SK-N-SH treated with all-trans-retinoic acid at 6 μM for 48 hours (cell line): Measurements from ENCODE around the gene HOXD11.

ENCODE experiments used
- ATAC-seq: fragments of 200-7000 bp; cut with Tn5 transposase; 3 replicates; pipeline ENCODE4 v1.9.1; 2020; ENCODE audit warnings: mild to moderate bottlenecking, moderate library complexity
- ARNTL ChIP-seq: fragments of 450-650 bp; formaldehyde crosslinking; IDR thresholded peaks from 2 replicates; pipeline ENCODE4 v1.5.0; 2020; ENCODE audit warnings: low read depth, mild to moderate bottlenecking, moderate library complexity, borderline replicate concordance
- BACH2 ChIP-seq: fragments of 250-450 bp; sonication (Bioruptor Pico); IDR thresholded peaks from 2 replicates; pipeline ENCODE4 v1.9.0; 2021; ENCODE audit warnings: mild to moderate bottlenecking, borderline replicate concordance
- CSDC2 ChIP-seq: fragments of 250-450 bp; sonication (Bioruptor Pico); IDR thresholded peaks from 2 replicates; pipeline ENCODE4 v1.5.0; 2020; ENCODE audit warnings: mild to moderate bottlenecking, moderate library complexity
- ESRRG ChIP-seq: fragments of 250-450 bp; sonication (Bioruptor Pico); IDR thresholded peaks from 2 replicates; pipeline ENCODE4 v1.6.1; 2021; ENCODE audit warnings: mild to moderate bottlenecking
- GLIS3 ChIP-seq: fragments of 250-450 bp; sonication (Bioruptor Pico); IDR thresholded peaks from 2 replicates; pipeline ENCODE4 v1.5.0; 2020; ENCODE audit warnings: mild to moderate bottlenecking, moderate library complexity
- ISL1 ChIP-seq: fragments of 250-450 bp; sonication (Bioruptor Pico); IDR thresholded peaks from 2 replicates; pipeline ENCODE4 v2.1.2; 2022; ENCODE audit warnings: mild to moderate bottlenecking, moderate library complexity
- OSR1 ChIP-seq: fragments of 250-450 bp; sonication (Bioruptor Pico); IDR thresholded peaks from 2 replicates; pipeline ENCODE4 v1.8.0; 2022; ENCODE audit warnings: moderate library complexity, mild to moderate bottlenecking, inconsistent platforms
- RARB ChIP-seq: fragments of 250-450 bp; sonication (Bioruptor Pico); IDR thresholded peaks from 2 replicates; pipeline ENCODE4 v1.8.0; 2021; ENCODE audit warnings: mild to moderate bottlenecking, moderate library complexity
- SNAI2 ChIP-seq: fragments of 250-450 bp; sonication (Bioruptor Pico); IDR thresholded peaks from 2 replicates; pipeline ENCODE4 v1.5.0; 2020; ENCODE audit warnings: mild to moderate bottlenecking, moderate library complexity
- TCF4 ChIP-seq: fragments of 250-450 bp; sonication (Bioruptor Pico); IDR thresholded peaks from 2 replicates; pipeline ENCODE4 v1.8.0; 2021; ENCODE audit warnings: mild to moderate bottlenecking, moderate library complexity, borderline replicate concordance
- TOX ChIP-seq: fragments of 250-450 bp; sonication (Bioruptor Pico); IDR thresholded peaks from 2 replicates; pipeline ENCODE4 v1.8.0; 2021; ENCODE audit warnings: mild to moderate bottlenecking, moderate library complexity, borderline replicate concordance
- ZC3H10 ChIP-seq: fragments of 250-450 bp; sonication (Bioruptor Pico); IDR thresholded peaks from 2 replicates; pipeline ENCODE4 v1.5.1; 2021; ENCODE audit warnings: mild to moderate bottlenecking, moderate library complexity
- ZFP30 ChIP-seq: fragments of 450-650 bp; formaldehyde crosslinking; IDR thresholded peaks from 2 replicates; pipeline ENCODE4 v1.5.0; 2022; ENCODE audit warnings: mild to moderate bottlenecking, moderate library complexity
- ZNF565 ChIP-seq: fragments of 450-650 bp; formaldehyde crosslinking; conservative IDR thresholded peaks from 2 replicates; pipeline ENCODE4 v1.5.0; 2020; ENCODE audit warnings: low read depth, mild to moderate bottlenecking, moderate library complexity
- ZNF70 ChIP-seq: fragments of 450-650 bp; formaldehyde crosslinking; IDR thresholded peaks from 2 replicates; pipeline ENCODE4 v1.5.0; 2020; ENCODE audit warnings: mild to moderate bottlenecking, moderate library complexity
- ZNF8 ChIP-seq: fragments of 450-650 bp; formaldehyde crosslinking; IDR thresholded peaks from 2 replicates; pipeline ENCODE4 v1.5.0; 2020; ENCODE audit warnings: mild to moderate bottlenecking, moderate library complexity
- TF ChIP-seq, protein P1 (sequence below): fragments of 250-450 bp; sonication (Bioruptor Pico); IDR thresholded peaks from 2 replicates; pipeline ENCODE4 v1.8.0; 2020; ENCODE audit warnings: mild to moderate bottlenecking, moderate library complexity, borderline replicate concordance
- TF ChIP-seq, protein P2 (sequence below): fragments of 250-450 bp; sonication (Bioruptor Pico); IDR thresholded peaks from 2 replicates; pipeline ENCODE4 v1.5.0; 2020; ENCODE audit warnings: mild to moderate bottlenecking, moderate library complexity
- TF ChIP-seq, protein P3 (sequence below): fragments of 250-450 bp; sonication (Bioruptor Pico); IDR thresholded peaks from 2 replicates; pipeline ENCODE4 v1.5.1; 2020; ENCODE audit warnings: low read depth, mild to moderate bottlenecking, moderate library complexity
- TF ChIP-seq, protein P4 (sequence below): fragments of 250-450 bp; sonication (Bioruptor Pico); IDR thresholded peaks from 2 replicates; pipeline ENCODE4 v1.8.0; 2021; ENCODE audit warnings: low read depth, mild to moderate bottlenecking, moderate library complexity, borderline replicate concordance
- TF ChIP-seq, protein P5 (sequence below): fragments of 250-450 bp; sonication (Bioruptor Pico); IDR thresholded peaks from 2 replicates; pipeline ENCODE4 v1.5.1; 2021; ENCODE audit warnings: mild to moderate bottlenecking, moderate library complexity

HOXD11 gene

DNA sequence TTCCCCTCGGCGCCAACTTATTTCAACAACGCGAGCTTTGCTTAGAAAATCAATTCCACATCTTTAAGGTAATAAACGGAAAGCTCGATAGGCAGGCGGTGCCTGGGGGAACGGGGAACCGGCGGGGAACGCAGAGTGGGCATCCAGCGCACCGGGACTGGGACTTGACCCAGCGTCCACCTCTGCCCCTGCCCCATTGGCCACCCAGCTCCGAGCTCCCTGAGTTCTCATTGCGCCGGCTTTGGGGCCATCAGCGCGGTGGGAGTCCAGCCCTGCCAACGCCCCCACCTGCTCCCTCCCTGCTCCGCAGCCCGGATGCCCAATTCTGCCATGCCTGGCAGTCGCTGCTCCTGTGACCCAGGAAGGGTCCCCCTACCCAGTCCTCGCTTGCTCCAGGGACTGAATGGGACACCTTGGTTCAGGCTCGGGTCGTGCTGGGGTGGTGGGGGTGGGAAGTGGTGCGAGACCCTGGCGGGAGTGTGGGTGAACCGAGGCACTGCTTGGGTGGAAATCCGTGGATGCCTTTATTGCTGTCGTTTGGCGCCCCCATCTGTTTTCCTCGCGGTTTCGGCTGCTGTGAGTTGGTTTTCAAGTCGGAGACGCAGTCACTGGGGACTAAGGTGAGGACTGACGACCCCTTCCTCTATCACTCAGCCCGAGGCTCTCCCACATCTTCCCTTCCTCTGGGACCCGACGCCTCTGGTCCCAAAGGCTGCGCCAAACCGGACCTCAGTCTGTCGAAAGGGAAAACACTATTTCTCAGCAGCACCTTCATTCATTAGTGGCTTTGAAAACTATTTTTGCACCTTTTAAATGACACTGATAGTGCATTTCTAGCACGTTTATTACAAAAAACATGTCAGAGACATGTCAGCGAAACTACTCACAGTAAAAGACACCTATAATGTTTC lies 21.0 kb upstream of the HOXD11 start:
- no peak for TF ChIP-seq OSR1 (CRISPR knock-in tag)
- peak; percentile 51 for ATAC-seq

DNA sequence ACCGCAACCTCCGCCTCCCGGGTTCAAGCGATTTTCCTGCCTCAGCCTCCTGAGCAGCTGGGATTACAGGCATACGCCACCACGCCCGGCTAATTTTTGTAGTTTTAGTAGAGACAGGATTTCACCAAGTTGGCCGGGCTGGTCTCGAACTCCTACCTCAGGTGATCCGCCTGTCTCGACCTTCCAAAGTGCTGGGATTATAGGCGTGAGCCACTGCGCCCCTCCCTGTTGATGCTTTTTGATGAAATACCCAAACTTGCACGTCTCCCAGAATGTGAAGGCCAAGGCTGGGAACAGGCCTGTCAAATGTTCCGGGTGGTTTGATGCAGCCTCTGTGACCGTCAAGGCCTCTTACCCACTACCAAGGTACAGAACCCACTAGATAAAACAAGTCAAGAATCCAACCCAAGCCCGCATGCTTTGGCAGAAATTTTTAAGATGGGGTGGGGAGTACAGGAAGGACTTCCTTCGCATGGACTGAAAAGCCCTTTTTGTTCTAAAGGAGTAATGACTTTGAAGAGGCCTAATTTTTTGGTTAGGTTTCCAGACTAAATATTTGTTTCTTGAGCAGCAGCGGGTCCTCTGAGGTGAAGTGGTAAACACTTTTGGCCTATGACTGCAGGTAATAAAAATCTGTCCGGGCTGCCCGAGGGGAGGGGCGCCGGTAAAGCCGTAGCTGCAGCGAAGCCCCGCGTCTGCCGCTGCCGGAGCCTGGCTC lies 19.6 kb upstream of the HOXD11 start:
- no peak for TF ChIP-seq ZNF8 (CRISPR knock-in tag)
- TF ChIP-seq TCF4 (CRISPR knock-in tag): no peak
- no peak for TF ChIP-seq TOX (CRISPR knock-in tag)
- no peak for TF ChIP-seq BACH2 (CRISPR knock-in tag)
- TF ChIP-seq, protein P1, sequence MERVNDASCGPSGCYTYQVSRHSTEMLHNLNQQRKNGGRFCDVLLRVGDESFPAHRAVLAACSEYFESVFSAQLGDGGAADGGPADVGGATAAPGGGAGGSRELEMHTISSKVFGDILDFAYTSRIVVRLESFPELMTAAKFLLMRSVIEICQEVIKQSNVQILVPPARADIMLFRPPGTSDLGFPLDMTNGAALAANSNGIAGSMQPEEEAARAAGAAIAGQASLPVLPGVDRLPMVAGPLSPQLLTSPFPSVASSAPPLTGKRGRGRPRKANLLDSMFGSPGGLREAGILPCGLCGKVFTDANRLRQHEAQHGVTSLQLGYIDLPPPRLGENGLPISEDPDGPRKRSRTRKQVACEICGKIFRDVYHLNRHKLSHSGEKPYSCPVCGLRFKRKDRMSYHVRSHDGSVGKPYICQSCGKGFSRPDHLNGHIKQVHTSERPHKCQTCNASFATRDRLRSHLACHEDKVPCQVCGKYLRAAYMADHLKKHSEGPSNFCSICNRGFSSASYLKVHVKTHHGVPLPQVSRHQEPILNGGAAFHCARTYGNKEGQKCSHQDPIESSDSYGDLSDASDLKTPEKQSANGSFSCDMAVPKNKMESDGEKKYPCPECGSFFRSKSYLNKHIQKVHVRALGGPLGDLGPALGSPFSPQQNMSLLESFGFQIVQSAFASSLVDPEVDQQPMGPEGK: no peak
- TF ChIP-seq GLIS3 (CRISPR knock-in tag): no peak
- no peak for TF ChIP-seq ARNTL (CRISPR knock-in tag)
- no peak for TF ChIP-seq ZNF565 (CRISPR knock-in tag)
- no peak for TF ChIP-seq ZNF70 (CRISPR knock-in tag)
- TF ChIP-seq, protein P2, sequence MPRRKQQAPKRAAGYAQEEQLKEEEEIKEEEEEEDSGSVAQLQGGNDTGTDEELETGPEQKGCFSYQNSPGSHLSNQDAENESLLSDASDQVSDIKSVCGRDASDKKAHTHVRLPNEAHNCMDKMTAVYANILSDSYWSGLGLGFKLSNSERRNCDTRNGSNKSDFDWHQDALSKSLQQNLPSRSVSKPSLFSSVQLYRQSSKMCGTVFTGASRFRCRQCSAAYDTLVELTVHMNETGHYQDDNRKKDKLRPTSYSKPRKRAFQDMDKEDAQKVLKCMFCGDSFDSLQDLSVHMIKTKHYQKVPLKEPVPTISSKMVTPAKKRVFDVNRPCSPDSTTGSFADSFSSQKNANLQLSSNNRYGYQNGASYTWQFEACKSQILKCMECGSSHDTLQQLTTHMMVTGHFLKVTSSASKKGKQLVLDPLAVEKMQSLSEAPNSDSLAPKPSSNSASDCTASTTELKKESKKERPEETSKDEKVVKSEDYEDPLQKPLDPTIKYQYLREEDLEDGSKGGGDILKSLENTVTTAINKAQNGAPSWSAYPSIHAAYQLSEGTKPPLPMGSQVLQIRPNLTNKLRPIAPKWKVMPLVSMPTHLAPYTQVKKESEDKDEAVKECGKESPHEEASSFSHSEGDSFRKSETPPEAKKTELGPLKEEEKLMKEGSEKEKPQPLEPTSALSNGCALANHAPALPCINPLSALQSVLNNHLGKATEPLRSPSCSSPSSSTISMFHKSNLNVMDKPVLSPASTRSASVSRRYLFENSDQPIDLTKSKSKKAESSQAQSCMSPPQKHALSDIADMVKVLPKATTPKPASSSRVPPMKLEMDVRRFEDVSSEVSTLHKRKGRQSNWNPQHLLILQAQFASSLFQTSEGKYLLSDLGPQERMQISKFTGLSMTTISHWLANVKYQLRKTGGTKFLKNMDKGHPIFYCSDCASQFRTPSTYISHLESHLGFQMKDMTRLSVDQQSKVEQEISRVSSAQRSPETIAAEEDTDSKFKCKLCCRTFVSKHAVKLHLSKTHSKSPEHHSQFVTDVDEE (CRISPR knock-in tag): no peak
- TF ChIP-seq ISL1 (CRISPR knock-in tag): no peak
- TF ChIP-seq, protein P3, sequence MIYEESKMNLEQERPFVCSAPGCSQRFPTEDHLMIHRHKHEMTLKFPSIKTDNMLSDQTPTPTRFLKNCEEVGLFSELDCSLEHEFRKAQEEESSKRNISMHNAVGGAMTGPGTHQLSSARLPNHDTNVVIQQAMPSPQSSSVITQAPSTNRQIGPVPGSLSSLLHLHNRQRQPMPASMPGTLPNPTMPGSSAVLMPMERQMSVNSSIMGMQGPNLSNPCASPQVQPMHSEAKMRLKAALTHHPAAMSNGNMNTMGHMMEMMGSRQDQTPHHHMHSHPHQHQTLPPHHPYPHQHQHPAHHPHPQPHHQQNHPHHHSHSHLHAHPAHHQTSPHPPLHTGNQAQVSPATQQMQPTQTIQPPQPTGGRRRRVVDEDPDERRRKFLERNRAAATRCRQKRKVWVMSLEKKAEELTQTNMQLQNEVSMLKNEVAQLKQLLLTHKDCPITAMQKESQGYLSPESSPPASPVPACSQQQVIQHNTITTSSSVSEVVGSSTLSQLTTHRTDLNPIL (CRISPR knock-in tag): no peak
- TF ChIP-seq, protein P4, sequence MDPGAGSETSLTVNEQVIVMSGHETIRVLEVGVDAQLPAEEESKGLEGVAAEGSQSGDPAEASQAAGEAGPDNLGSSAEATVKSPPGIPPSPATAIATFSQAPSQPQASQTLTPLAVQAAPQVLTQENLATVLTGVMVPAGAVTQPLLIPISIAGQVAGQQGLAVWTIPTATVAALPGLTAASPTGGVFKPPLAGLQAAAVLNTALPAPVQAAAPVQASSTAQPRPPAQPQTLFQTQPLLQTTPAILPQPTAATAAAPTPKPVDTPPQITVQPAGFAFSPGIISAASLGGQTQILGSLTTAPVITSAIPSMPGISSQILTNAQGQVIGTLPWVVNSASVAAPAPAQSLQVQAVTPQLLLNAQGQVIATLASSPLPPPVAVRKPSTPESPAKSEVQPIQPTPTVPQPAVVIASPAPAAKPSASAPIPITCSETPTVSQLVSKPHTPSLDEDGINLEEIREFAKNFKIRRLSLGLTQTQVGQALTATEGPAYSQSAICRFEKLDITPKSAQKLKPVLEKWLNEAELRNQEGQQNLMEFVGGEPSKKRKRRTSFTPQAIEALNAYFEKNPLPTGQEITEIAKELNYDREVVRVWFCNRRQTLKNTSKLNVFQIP (CRISPR knock-in tag): no peak
- TF ChIP-seq ZC3H10 (CRISPR knock-in tag): no peak
- no peak for TF ChIP-seq ZFP30 (CRISPR knock-in tag)
- TF ChIP-seq CSDC2 (CRISPR knock-in tag): no peak
- TF ChIP-seq SNAI2 (CRISPR knock-in tag): no peak
- no peak for TF ChIP-seq RARB (CRISPR knock-in tag)
- no peak for TF ChIP-seq ESRRG (CRISPR knock-in tag)
- TF ChIP-seq, all 23 proteins: peak for 0
- no peak for ATAC-seq

DNA sequence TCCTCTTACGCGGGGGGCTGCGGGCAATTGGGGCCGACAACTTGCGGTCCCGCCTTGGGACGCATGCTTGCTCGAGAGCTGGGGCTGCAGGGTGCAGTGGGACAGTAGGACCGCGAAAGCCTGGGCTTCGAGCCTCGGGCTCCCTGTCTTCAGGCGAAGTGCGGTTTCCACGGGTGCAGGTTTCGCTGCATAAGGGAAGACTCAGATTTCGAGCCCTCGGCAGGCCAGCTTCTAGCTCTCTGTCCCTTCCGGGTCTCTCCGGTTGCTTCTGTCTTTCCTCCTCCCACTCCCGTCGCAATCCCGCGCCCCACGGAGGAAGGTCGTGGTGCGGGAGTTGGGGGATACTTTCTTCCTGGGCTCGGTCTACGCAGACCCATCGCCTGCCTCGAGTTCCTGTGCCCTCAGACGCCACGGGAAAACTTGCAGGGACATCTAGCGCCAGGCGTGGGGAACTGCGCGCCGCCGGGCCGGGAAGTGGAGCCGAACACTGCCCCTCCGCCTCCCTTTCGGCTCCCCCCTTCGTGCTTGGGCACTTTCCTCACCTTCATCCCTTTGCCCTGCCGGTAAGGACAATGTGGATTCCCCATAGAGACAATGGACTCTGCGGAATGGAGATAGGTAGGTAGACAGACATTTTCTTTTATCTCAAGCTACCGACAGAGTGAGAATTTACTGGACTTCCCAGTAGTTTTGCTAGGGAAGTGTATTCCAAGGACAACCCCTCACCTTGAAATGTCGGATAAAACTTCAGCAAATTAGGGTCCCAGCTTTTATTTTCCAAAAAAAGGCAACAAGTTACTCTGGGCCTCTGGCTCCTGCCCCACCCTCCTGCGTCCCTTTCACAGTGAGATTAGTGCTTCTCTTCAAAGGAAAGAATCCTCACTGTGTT lies 18.8 kb upstream of the HOXD11 start:
- ATAC-seq: peak; percentile 83
- TF ChIP-seq, protein P5, sequence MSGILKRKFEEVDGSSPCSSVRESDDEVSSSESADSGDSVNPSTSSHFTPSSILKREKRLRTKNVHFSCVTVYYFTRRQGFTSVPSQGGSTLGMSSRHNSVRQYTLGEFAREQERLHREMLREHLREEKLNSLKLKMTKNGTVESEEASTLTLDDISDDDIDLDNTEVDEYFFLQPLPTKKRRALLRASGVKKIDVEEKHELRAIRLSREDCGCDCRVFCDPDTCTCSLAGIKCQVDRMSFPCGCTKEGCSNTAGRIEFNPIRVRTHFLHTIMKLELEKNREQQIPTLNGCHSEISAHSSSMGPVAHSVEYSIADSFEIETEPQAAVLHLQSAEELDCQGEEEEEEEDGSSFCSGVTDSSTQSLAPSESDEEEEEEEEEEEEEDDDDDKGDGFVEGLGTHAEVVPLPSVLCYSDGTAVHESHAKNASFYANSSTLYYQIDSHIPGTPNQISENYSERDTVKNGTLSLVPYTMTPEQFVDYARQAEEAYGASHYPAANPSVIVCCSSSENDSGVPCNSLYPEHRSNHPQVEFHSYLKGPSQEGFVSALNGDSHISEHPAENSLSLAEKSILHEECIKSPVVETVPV (CRISPR knock-in tag): no peak
- TF ChIP-seq, protein P4 (CRISPR knock-in tag): no peak
- TF ChIP-seq, protein P3 (CRISPR knock-in tag): no peak
- TF ChIP-seq RARB (CRISPR knock-in tag): no peak
- no peak for TF ChIP-seq SNAI2 (CRISPR knock-in tag)
- TF ChIP-seq CSDC2 (CRISPR knock-in tag): no peak
- TF ChIP-seq TOX (CRISPR knock-in tag): no peak
- no peak for TF ChIP-seq ISL1 (CRISPR knock-in tag)
- TF ChIP-seq ZFP30 (CRISPR knock-in tag): no peak
